Activated CD4-positive, alpha-beta T cell treated with anti-CD3 and anti-CD28 coated beads for 48 hours (primary cell): ENCODE measurements around the gene TPX2.
"Not testable (repeated sequence)": the region's sequence is repeated elsewhere in the genome, so short reads cannot be mapped to it uniquely, and the experiment has no call there.

Experiments
- DNase-seq: peaks from one replicate; pipeline ENCODE4 v3.0.0-alpha.2; 2020

Gene TPX2

DNA sequence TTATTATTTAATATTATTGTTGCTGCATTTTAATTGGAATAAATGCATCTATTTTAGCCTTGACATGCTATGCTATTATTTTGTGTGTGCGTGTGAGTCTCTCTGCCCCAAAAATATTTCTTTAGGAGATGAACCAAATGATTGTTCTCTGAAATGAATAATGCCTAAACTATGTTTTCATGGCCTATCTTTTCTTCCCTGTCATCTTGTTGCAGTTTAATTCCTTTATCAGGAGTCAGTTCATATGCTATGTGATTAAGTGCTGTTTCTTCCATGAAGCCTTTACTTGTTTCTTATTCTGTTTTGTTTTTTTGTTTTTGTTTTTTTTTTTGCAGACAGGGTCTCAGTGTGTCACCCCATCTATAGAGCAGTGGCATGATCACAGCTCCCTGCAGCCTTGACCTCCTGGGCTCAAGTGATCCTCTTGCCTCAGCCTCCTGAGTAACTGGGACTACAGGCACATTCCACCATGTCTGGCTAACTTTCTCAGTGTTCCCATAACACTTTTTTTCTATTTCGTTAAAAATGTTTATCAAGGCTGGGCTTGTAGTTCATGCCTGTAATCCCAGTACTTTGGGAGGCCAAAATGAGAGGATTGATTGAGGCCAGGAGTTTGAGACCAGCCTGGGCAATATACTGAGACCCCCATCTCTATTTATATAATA lies 25.7 kb downstream of the TPX2 start:
- no peak for DNase-seq

DNA sequence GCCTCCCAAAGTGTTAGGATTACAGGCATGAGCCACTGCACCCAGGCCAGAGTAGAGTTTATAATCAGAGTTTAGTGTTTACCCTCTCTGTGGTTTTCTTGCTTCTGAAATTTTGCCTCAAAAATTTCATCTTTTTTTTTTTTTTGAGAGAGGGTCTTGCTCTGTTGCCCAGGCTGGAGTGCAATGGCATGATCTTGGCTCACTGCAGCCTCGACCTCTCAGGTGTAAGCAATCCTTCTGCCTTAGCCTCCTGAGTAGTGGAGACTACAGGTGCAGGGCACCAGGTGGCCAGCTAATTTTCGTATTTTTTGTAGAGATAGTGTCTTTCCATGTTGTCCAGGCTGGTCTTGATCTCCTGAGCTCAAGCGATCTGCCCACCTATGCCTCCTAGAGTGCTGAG lies 28.7 kb downstream of the TPX2 start:
- DNase-seq, result no peak

DNA sequence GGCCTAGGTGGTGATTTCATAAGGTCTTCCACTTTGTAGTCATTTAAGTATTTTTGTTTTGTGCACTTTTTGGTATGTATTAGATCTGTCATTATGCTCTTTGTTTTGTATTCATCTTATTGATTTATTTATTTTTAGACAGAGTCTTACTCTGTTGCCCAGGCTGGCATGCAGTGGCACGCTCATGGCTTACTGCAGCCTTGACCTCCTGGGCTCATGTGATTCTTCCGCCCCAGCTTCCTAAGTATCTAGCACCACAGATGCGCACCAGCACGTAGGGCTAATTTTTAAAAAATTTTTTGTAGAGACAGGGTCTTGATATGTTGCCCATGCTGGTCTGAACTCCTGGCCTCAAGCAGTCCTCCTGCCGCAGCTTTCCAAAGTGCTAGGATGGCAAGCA lies 30.6 kb downstream of the TPX2 start:
- DNase-seq, result no peak

DNA sequence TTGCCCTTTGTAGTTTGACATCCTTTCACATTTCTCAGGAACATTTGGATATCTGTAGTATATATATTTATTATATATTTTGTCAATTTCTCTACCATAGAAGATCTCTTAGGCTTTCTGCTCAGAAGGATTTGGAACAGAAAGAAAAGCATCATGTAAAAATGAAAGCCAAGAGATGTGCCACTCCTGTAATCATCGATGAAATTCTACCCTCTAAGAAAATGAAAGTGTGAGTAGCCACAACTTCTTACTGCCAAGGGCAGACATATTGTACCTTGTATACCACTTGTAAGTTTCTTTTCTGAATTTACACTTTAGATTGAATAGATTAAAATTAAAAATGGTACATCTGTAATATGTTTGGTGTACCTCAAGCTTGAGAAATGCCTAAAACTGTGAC lies 31.2 kb downstream of the TPX2 start:
- DNase-seq, result no peak

DNA sequence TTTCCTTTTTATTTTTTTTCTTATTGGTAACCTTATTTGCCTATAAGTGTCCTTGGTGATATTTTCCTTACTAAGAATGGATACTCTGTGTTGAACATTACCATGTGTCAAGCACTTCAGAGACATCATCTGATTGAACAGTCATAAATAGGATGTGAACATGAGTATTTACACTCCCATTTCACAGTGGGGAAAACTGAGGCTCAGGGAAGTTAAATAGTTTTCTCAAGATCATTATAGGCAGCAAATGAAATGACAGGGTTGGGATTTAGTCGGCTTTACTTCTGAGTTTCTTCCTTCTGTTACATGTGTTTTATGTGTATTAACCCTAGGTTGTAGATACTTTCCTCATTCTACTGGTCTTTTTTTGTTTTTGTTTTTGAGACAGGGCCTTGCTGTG lies 35.3 kb downstream of the TPX2 start:
- no peak for DNase-seq

DNA sequence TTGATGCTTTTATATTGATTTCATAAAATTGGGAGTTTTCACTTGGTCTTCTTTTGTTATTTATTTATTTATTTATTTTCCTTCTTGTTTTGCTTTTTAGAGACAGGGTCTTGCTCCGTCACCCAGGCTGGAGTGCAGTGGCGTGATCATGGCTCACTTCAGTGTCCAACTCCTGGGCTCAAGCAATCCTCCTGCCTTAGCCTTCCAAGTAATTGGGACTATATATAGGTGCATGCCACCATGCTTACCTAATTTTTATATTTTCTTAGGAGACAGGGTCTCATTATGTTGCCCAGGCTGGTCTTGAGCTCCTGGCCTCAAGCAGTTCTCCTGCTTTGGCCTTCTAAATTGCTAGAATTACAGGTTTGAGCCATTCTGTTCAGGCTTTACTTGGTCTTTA lies 41.7 kb downstream of the TPX2 start:
- DNase-seq, result no peak

DNA sequence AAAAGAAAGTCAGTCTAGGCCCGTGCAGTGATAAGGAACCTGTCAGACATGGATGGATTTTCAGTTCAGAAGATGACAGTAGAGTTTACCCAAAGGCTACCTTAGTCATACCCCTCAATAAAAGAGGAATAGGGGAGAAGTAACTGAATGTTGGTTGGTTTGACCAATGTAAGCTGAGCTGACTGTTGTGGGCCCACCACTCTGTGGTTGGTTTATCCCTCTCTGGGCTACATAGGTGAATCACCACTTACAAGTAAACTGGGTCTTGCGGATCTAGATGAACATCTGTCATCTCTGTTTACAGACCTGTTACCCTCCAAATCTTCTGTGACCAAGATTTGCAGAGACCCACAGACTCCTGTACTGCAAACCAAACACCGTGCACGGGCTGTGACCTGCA lies 42.9 kb downstream of the TPX2 start:
- no peak for DNase-seq

DNA sequence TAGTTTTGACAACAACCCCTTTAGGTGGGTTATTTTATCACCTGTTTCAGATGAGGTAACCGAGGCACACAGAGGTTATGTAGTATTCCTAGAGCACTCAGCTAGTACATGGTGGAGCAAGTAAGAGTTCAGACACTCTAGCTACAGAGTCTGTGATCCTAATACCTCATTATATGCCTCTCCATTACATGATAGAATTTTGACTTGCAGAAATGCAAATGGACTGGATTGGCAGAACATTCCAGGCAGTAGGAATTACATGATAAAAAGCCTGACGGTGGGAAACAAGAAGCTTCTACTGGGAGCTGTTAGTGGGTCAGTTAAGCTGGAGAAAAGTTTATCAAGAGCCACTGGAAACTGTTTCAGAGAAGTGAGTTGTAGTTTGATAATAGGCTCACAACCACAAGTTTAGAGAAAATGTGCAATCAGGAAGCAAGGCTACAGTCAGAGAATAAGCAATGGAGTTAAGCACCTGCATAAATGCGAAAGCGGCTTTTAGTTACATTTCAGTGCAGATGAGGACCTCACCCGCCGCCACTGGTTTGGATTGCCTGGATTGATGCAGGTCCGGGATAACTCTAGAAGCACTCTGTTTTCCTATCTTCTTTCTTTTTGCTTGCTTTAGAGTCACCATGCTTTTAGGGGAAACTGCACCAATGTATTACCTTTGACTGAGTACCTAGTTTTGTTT lies 45.4 kb downstream of the TPX2 start:
- DNase-seq, result no peak

DNA sequence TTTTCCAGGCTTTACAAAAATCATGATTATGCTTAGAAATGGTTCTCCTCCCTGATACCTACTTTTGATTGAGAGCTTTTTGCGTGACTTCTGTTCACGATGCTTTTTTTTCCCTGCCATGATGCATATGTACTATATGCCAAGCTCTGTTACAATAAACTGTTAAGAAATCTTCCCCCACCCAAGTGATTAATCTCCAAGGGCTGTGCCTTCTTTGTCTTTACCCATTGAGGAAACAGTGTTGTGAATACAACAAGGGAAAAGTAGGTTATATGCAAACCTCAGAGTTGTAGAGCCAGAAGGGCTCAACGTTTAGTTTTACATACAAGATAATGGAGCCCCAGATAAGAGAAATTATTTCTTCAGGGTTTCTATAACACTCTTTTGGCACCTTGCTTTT lies 46.0 kb downstream of the TPX2 start:
- DNase-seq, result no peak

DNA sequence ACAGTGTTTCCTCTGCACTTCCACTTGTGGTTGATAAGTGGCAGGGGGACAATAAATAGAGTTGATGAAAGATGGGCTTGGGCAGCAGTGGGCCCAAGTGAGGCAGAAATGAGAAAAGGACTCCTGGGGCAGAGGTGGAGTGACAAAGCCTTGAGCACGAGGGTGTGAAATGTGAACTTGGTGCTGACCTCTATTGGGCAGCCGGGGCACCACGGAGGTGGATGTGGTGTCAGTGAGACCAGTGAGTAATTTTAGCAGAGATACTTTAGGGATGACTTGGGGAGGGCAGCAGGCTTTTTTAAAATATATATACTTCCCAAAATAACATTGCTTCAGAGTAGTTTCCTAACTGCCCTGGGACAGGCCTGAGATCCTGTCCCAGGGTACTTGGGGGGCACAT lies 49.5 kb downstream of the TPX2 start:
- DNase-seq, result no peak

DNA sequence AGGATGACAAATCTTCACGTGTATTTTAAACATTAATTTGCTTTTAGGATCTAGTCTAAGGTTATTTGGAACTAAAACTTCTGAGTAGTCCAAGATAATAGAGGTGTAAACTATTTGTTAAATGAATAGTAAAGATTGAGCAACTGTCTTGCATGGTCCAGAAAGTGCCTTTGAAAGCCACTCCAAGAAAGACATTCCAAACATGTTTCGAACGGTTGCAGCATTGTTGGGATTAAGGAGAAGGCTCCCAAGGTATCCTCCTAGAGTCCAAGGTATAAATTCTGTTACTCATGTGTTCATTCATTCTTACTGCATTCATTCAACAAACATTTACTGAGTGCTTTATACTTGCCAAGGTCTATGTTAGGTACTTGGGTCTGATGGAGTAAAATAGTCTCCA lies 51.3 kb downstream of the TPX2 start:
- DNase-seq, result no peak

DNA sequence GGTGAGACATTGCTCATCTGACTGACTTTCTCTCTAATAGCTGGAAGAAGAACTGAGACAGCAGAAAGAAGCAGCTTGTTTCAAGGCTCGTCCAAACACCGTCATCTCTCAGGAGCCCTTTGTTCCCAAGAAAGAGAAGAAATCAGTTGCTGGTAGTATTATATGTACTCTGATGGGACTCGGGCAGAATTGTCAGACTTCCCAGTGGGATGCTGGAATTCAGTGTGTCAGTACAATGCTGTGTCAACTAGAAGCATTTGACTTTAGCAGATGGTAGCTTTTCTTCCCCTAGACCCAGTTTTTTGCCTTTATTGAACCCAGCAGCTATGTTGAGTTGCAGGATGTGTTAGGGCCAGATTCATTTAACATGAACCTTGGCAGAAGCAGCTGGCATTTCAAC lies 58.3 kb downstream of the TPX2 start:
- DNase-seq, result no peak

DNA sequence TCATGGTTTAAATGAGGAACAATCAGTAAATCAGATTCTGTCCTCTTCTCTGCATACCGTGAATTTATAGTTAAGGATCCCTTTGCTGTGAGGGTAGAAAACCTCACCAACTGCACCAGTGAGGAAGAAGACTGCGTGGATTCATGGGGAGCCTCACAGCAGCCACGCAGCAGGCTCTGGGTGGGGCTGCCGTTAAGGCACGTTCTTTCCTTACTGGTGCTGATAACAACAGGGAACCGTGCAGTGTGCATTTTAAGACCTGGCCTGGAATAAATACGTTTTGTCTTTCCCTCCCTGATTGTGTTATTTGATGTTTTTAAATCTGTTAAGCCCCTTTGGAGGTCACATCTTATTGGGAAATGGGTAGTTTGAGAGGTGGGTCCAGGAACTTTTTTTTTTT lies 62.4 kb downstream of the TPX2 start:
- no peak for DNase-seq

DNA sequence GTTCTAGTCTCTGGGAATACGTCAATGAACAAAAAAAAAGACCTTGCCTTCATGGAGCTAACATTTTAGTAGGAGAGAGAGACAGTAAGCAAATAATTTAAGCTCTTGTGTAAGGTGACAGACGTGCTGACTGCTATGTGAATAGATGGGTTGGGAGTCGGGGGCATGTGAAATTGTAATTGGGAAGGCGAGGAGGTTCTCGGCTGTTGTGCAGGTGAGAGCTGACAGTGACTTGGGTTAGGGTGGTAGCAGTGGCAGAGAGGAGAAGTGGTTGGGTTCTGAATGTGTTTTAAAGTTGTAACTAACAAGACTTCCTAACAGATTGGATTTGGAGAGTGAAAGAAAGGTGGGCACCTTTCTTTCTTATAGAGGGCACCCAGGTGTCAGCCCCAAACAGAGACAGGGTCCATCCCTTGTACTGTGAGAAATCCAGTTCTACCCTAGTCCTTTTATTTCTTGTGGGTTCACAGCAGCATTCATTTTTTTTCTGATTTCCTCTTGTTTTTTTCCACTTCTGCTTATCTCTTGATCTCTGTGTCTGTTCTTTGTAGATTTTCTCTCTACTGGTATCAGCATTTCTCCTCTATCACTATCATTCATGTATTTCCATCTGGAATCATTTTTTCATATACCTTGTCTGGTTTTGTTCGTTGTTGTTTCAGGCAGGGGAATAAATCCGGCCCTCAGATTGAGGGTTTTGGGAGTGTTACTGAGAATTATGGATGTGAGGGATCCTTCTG lies 64.6 kb downstream of the TPX2 start:
- DNase-seq, result no peak

DNA sequence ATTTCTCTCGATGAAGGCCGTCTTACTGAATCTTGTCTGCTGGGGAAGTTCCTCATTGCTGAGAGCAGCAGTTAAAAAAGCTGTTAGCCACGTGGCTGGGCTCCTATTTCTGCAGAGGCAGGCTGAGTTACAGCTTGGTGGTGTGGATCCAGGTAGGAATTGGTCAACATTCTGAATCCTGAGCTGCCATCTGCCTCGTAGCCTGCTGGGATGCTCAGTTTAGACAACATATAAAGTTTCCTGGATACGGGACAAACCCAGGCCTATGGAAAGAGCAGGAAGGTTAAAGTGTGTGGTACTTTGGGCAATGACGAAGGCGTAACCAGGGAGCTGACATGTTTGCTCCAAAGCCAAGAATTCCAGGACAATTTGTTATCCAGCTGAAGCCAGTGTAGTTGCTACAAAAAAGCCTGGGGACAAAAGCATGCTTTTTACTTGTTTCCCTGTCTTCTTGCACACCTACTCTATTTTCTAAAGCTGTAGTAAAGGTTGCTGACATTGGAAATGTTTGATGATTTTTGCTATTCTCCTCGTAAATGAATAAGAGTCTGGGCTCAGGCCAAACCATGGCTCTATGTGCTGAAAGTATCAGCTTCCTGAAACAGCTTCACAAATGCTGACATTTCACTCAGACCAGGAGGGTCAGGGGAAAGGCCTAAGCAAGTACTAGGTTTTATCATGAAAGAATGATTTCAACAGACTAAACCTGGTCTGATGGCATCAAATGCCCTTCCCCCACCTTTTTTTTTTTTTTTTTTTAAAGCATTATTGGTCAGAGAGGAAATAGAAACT lies 67.7 kb downstream of the TPX2 start:
- no peak for DNase-seq

DNA sequence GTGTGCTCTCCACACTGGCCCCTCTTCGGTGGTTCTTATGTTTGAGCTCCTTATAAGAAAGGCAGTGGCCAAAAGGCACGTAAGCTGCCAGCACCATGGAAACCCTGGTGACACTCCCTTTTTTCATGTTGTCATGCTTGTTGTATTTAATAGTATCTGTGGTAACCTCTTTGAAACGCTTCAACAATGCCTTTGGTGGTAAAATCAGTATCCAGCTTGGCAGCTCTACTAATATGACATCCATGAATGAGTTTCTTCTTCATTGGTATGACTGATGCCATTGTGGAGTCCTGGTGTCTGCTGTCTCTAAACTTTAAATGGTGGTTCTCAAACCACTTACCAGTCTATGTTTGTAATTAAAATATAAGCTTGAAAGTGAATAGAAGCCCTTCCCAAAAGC lies 69.4 kb downstream of the TPX2 start:
- no peak for DNase-seq

DNA sequence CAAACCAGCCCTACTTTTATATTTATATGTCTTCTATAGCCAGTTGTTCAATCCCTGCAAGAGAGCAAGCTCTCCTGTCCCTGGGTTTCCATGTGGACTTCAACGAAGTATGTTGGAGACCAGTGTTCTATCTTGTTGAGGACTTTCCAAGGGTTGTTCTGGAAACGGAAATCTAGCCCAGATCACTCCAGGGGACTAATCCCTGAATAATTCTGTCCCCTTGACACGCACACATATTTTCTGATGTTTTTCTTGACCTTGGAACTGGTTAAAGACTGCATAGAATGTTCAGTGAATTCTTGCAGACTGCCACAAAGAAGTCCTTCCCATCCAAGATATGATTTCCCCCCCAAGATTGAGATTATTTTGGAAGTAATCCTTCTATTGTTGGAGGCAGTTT lies 70.6 kb downstream of the TPX2 start:
- DNase-seq, result no peak

DNA sequence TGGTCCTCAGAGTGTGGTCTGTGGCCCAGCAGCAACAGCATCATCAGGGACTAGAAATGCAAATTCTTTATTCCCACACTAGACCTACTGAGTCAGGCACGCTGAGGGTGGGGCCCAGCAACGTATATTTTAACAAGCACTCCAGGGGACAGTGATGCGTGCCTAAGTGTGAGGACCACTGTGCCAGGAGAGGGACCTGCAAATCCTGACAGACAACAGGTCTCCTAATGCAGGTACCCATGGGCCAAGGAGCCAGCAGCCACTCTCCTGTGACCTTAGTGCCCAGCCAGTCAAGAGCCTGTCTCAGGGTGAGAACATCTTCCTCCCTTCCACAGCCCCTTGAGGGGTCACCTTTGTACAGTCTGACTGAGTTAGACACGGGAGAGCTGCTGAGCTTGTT lies 72.1 kb downstream of the TPX2 start:
- no peak for DNase-seq

DNA sequence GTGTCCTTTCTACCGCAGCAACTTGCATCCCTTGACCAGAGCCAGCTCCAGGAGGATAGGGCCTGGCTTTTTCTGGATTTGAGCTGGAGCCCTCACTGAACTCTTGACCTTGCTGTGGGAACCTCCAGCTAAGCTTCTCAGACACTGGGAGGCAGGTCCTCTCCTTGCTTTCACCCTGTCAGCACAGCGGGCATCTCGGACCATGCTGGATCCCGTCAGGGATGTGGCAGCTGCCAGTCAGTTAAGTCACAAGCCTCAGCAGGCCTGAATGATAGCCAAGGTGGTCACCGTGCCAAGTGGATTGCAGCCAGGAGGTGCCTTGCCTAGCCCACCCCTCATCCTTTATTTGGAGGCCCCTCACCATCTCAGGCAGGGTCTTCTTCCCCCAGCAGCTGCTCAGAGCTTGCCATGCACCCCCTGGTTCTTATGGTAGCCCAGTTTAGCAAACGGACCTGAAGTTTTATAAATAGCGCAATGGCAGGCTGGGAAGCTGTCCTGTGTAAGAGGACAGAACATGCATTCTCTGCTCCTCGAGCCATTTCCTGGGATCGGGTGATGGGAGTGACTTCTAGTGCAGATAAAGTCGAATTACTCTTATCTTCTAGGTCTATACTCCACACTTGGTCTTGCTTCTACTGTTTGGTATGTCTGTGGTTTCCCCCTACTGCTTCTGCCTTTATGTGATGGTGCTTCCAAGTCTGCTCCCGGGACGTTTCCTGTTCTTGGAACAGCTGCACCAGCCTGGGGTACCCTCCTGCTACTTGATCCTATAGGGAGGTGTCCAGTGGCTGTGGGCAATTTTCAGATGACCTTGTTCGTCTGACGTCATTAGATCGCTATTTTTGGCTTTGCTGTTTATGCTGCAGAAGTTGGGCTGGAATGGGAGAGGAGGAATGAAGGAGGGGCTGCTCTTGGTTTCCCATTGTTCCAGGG lies 73.0 kb downstream of the TPX2 start:
- DNase-seq, result no peak

DNA sequence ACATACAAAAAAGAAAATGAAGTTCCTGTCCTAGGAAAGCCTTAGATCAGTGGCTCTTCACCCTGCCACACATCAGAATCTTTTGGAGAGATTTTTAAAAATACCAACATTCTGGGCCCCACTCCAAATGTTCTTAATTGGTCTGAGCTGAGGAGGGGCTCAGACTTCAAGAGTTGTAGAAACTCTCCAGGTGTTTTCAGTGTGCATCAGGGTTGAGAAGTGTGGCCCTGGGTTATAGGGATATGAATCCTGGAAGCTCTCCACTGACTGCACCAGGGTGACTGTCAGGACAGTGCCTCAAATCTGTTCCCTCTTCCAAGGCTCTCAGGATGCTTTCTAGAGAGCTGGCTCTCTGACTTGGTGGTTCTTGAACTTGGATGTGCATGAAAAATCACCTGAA lies 74.5 kb downstream of the TPX2 start:
- no peak for DNase-seq

DNA sequence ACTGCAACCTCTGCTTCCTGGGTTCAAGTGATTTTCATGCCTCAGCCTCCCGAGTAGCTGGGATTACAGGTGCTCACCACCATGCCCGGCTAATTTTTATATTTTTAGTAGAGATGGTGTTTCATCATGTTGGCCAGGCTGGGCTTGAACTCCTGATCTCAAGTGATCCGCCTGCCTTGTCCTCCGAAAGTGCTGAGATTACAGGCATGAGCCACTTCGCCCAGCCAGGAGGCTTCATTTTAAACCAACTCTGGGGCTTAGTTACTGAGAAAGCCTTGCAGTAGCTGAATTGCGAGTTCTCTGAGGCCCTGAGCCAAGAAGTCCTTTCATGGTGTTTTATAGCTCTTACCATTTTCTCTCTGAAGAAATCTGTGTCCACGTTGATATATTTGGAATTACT lies 75.1 kb downstream of the TPX2 start:
- not testable (repeated sequence) for DNase-seq

DNA sequence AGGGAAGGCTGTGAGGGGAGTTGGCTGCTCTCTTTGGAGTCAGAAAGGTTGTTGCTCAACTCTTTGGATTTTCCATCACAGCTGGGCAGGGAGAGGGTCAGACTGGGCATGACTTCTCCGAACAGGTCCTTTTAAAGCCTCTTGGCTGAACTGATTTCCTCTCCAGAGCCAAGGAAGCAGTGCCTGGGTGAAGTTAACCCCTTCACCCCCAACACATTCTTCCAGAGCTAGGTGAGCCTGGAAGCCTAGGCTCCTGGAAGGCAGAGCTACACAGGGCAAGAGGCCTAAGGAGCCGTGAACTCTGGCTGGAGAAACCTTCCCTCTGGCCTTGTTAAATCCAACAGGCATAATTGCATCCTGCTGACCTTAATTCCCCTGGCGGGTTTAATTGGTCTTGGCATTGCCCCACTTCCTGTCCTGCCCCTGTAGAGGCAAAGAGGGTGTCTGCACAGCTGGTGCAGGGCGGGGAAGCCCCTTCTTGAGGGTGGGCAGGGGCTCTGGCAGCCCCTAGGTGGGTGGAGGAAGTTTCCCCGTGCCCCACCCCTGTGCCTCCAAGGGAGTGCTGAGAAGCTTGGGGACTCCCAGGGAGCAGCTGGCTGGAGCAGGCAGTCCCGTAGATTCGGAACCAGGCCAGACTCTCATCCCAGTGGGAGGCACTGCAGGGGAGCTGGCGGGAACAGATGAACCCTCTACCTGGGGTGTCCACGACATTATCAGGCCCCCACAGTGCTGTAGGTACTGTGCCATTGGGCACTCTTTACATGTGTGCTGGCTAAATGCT lies 76.5 kb downstream of the TPX2 start:
- no peak for DNase-seq
